H9 (cell line): ENCODE measurements around the gene TMC6. TPM values are rescaled to one million over a fixed set of nuclear protein-coding genes. Genes with fewer than 3 reads are reported as not detected.

Experiments
- DNase-seq: peaks from one replicate; pipeline ENCODE4 v3.0.0-alpha.2; 2017
- H2AFZ ChIP-seq: one replicate; pipeline ENCODE4 v1.6.1; 2013; ENCODE audit warnings: mild to moderate bottlenecking, low read length, control low read depth, moderate library complexity
- H2AK5ac ChIP-seq: 2 replicates; pipeline ENCODE4 v1.6.1; 2013; ENCODE audit warnings: low read length, control low read depth, mixed read lengths; ENCODE audit not compliant: insufficient read length
- H2BK120ac ChIP-seq: one replicate; pipeline ENCODE4 v1.6.1; 2013; ENCODE audit warnings: low read depth, mild to moderate bottlenecking, low read length, control low read depth, inconsistent platforms; ENCODE audit not compliant: poor library complexity, severe bottlenecking
- H2BK12ac ChIP-seq: 2 replicates; pipeline ENCODE4 v1.6.1; 2013; ENCODE audit warnings: low read length, control low read depth, mixed read lengths, low read depth; ENCODE audit not compliant: insufficient read length
- H2BK15ac ChIP-seq: 2 replicates; pipeline ENCODE4 v1.6.1; 2013; ENCODE audit warnings: low read depth, low read length, control low read depth
- H2BK20ac ChIP-seq: one replicate; pipeline ENCODE4 v1.6.1; 2013; ENCODE audit warnings: low read depth, mild to moderate bottlenecking, low read length, control low read depth, inconsistent platforms; ENCODE audit not compliant: poor library complexity, severe bottlenecking
- H2BK5ac ChIP-seq: 2 replicates; pipeline ENCODE4 v1.6.1; 2013; ENCODE audit warnings: low read length, control low read depth, mixed read lengths; ENCODE audit not compliant: insufficient read length
- H3K14ac ChIP-seq: 2 replicates; pipeline ENCODE4 v1.6.1; 2013; ENCODE audit warnings: low read length, control low read depth; ENCODE audit not compliant: insufficient read depth
- H3K18ac ChIP-seq: 2 replicates; pipeline ENCODE4 v1.6.1; 2013; ENCODE audit warnings: low read depth, mild to moderate bottlenecking, mixed read lengths, low read length, control low read depth; ENCODE audit not compliant: insufficient read length
- H3K23ac ChIP-seq: 2 replicates; pipeline ENCODE4 v1.6.1; 2013; ENCODE audit warnings: low read length, control low read depth, mixed read lengths, low read depth; ENCODE audit not compliant: insufficient read length
- H3K23me2 ChIP-seq: 2 replicates; pipeline ENCODE4 v1.6.1; 2013; ENCODE audit warnings: low read depth, mild to moderate bottlenecking, mixed read lengths, low read length, control low read depth; ENCODE audit not compliant: insufficient read length, poor library complexity, severe bottlenecking
- H3K27ac ChIP-seq: 2 replicates; pipeline ENCODE4 v1.5.1; 2013; ENCODE audit warnings: low read length, control low read depth, mixed read lengths, low read depth; ENCODE audit not compliant: insufficient read length
- H3K27me3 ChIP-seq: 2 replicates; pipeline ENCODE4 v1.6.1; 2013; ENCODE audit warnings: low read length, control low read depth, inconsistent platforms; ENCODE audit not compliant: insufficient read depth
- H3K4ac ChIP-seq: 2 replicates; pipeline ENCODE4 v1.6.1; 2013; ENCODE audit warnings: low read depth, mild to moderate bottlenecking, control low read depth, inconsistent platforms, low read length, moderate library complexity
- H3K4me1 ChIP-seq: 2 replicates; pipeline ENCODE4 v1.6.1; 2013; ENCODE audit warnings: low read length, control low read depth, inconsistent platforms; ENCODE audit not compliant: insufficient read depth
- H3K4me2 ChIP-seq: 2 replicates; pipeline ENCODE4 v1.6.1; 2013; ENCODE audit warnings: low read length, control low read depth, mixed read lengths; ENCODE audit not compliant: insufficient read length, insufficient read depth
- H3K56ac ChIP-seq: 2 replicates; pipeline ENCODE4 v1.6.1; 2013; ENCODE audit warnings: low read depth, mild to moderate bottlenecking, mixed read lengths, low read length, control low read depth; ENCODE audit not compliant: insufficient read length
- H3K79me1 ChIP-seq: 2 replicates; pipeline ENCODE4 v1.6.1; 2013; ENCODE audit warnings: low read depth, mild to moderate bottlenecking, moderate library complexity, low read length, control low read depth, inconsistent platforms; ENCODE audit not compliant: insufficient read depth, poor library complexity, severe bottlenecking
- H3K79me2 ChIP-seq: 2 replicates; pipeline ENCODE4 v1.6.1; 2013; ENCODE audit warnings: low read length, control low read depth, inconsistent platforms; ENCODE audit not compliant: insufficient read depth
- H3K9ac ChIP-seq: 2 replicates; pipeline ENCODE4 v1.6.1; 2013; ENCODE audit warnings: low read length, control low read depth, mixed read lengths; ENCODE audit not compliant: insufficient read length; ENCODE audit errors: extremely low read depth
- H3K9me3 ChIP-seq: one replicate; pipeline ENCODE4 v1.6.1; 2013; ENCODE audit warnings: low read depth, low read length, inconsistent platforms; ENCODE audit not compliant: control insufficient read depth
- H3T11ph ChIP-seq: one replicate; pipeline ENCODE4 v1.6.1; 2013; ENCODE audit warnings: mild to moderate bottlenecking, low read length, control low read depth, inconsistent platforms
- H4K20me1 ChIP-seq: one replicate; pipeline ENCODE4 v1.6.1; 2013; ENCODE audit not compliant: control insufficient read depth, insufficient read length, insufficient read depth
- H4K5ac ChIP-seq: 2 replicates; pipeline ENCODE4 v1.6.1; 2013; ENCODE audit warnings: low read depth, mild to moderate bottlenecking, mixed read lengths, low read length, control low read depth; ENCODE audit not compliant: insufficient read length
- H4K8ac ChIP-seq: replicated peaks from 2 replicates; pipeline ENCODE4 v1.6.1; 2013; ENCODE audit warnings: low read length, control low read depth, mixed read lengths, low read depth; ENCODE audit not compliant: insufficient read length
- H4K91ac ChIP-seq: 2 replicates; pipeline ENCODE4 v1.6.1; 2013; ENCODE audit warnings: low read depth, mild to moderate bottlenecking, moderate library complexity, mixed read lengths, low read length, control low read depth; ENCODE audit not compliant: insufficient read length
- H3K27ac Mint-ChIP-seq, 3 experiments: 2 replicates in 2 of 3; 3 replicates in 1 of 3; pipeline ENCODE4 v1.8.0; 2020 to 2021; ENCODE audit warnings: mixed read lengths in 3 of 3, mild to moderate bottlenecking in 1 of 3, moderate library complexity in 1 of 3
- H3K27me3 Mint-ChIP-seq: 2 replicates; pipeline ENCODE4 v1.8.0; 2021; ENCODE audit warnings: low read depth, mild to moderate bottlenecking, moderate library complexity, mixed read lengths
- H3K36me3 Mint-ChIP-seq, 3 experiments: 2 replicates in 2 of 3; 3 replicates in 1 of 3; pipeline ENCODE4 v1.8.0; 2020 to 2021; ENCODE audit warnings: low read depth in 3 of 3, mixed read lengths in 3 of 3; ENCODE audit not compliant: insufficient read depth in 1 of 3
- H3K4me1 Mint-ChIP-seq, 2 experiments: 2 replicates each; pipeline ENCODE4 v1.8.0; 2020; ENCODE audit warnings: mixed read lengths in 2 of 2
- H3K4me3 Mint-ChIP-seq, 2 experiments: 2 replicates in 1 of 2; 3 replicates in 1 of 2; pipeline ENCODE4 v1.8.0; 2020 to 2021; ENCODE audit warnings: mild to moderate bottlenecking in 2 of 2, mixed read lengths in 2 of 2, moderate library complexity in 1 of 2
- H3K9me3 Mint-ChIP-seq, 2 experiments: 2 replicates in 1 of 2; 3 replicates in 1 of 2; pipeline ENCODE4 v1.8.0; 2020; ENCODE audit warnings: mild to moderate bottlenecking in 2 of 2, mixed read lengths in 2 of 2, moderate library complexity in 1 of 2
- WGBS: extraction: QIAGEN DNeasy Blood & Tissue Kit; methylation state at CpG from one replicate; pipeline ENCODE4 v1.1.7; 2013; ENCODE audit warnings: missing lambda C conversion rate, low lambda C conversion rate, mixed read lengths; ENCODE audit not compliant: insufficient read length; ENCODE audit errors: extremely low coverage; 5-methylcytosine and 5-hydroxymethylcytosine counted together
- total RNA-seq: library from RNA; stranded (reverse); gene quantifications from 2 replicates; pipeline ENCODE4 v1.2.1, GENCODE V29; 2021
- TF ChIP-seq, protein P1 (sequence below): fragments of 200-600 bp; sonication (generic); conservative IDR thresholded peaks from 3 replicates; pipeline ENCODE4 v1.8.0; 2021; ENCODE audit warnings: antibody characterized with exemption, mild to moderate bottlenecking

TMC6 gene
- total RNA-seq, 1 experiment from 2014 or later = 86.8 TPM

DNA sequence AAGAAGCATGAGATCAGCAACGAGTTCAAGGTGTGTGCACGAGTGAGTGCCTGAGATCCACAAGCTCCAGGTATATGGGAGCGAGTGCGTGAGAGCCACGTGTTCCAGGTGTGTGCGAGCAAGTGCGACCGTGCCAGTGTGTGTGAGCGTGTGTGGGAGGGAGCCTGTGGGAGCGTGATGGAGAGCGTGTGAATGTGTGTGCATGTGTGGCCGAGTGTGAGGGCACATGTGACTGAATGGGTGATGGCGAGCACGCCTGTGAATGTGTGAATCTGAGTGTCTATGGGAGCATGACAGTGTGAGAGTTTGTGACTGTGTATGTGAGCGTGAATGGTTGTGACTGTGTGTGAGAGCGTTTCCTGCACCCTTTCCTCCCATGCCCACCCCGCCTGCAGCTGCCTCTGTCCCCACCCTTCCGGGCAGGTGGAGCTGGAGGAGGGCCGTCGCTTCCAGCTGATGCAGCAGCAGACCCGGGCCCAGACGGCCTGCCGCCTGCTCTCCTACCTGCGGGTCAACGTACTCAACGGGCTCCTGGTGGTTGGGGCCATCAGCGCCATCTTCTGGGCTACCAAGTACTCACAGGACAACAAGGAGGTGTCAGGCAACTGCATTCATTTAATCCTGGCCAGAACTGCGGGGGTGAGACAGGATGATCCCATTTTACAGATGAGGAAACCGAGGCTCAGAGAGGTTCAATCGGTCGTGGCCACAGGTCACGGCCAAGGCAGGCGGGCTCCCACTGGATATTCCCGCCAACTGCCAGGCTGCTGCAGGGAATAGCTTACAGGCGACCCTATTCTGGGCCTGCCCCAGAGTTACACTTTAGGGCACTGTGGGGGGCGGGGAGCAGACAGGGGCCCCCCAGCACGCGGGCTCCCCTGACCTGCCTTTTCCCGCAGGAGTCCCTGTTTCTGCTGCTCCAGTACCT lies 5.7 kb upstream of the TMC6 start:
- Histone ChIP-seq H2BK15ac (no peak overlapping the region), H3K79me2 (no peaks in the 10 kb centered on the region), H4K8ac (no peak overlapping the region), H3K9ac (no peak overlapping the region), H4K20me1 (no peaks in the 10 kb centered on the region), H3K4me2 (no peak overlapping the region), H4K5ac (no peak overlapping the region), H3K4ac (no peak overlapping the region), H3K4me1 (peaks cover 12% of the 10 kb centered on the region; the same call in 1 of the 2 replicates), H3K27me3 (no peaks in the 10 kb centered on the region; the same call in 1 of the 2 replicates), H2BK120ac (no peak overlapping the region), H2AK5ac (no peak overlapping the region), H4K91ac (no peak overlapping the region), H3K9me3 (no peaks in the 10 kb centered on the region), H3T11ph (no peak overlapping the region), H2BK5ac (no peak overlapping the region), H2BK20ac (no peak overlapping the region), H3K27ac (no peak overlapping the region), H3K79me1 (no peaks in the 10 kb centered on the region), H3K23ac (no peak overlapping the region), H3K14ac (no peak overlapping the region; the same call in 1 of the 2 replicates), H3K18ac (peak overlapping the region; percentile 1), H2AFZ (no peak overlapping the region), H2BK12ac (no peak overlapping the region), H3K56ac (no peak overlapping the region), H3K23me2 (no peaks in the 10 kb centered on the region)
- Mint-ChIP-seq H3K27ac (no peak overlapping the region), H3K27me3 (peaks cover 23% of the 10 kb centered on the region), H3K9me3 (no peaks in the 10 kb centered on the region; a peak in 2 of 5 replicates), H3K4me3 (peak overlapping the region in 1 of 2 experiments; percentile 8; a peak in 1 of 5 replicates), H3K36me3 (no peaks in the 10 kb centered on the region), H3K4me1 (peaks cover 22 to 28% of the 10 kb centered on the region in 2 experiments)
- TF ChIP-seq, protein P1, sequence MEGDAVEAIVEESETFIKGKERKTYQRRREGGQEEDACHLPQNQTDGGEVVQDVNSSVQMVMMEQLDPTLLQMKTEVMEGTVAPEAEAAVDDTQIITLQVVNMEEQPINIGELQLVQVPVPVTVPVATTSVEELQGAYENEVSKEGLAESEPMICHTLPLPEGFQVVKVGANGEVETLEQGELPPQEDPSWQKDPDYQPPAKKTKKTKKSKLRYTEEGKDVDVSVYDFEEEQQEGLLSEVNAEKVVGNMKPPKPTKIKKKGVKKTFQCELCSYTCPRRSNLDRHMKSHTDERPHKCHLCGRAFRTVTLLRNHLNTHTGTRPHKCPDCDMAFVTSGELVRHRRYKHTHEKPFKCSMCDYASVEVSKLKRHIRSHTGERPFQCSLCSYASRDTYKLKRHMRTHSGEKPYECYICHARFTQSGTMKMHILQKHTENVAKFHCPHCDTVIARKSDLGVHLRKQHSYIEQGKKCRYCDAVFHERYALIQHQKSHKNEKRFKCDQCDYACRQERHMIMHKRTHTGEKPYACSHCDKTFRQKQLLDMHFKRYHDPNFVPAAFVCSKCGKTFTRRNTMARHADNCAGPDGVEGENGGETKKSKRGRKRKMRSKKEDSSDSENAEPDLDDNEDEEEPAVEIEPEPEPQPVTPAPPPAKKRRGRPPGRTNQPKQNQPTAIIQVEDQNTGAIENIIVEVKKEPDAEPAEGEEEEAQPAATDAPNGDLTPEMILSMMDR = peak; percentile 79
- DNase-seq = peak; percentile 96
- WGBS = no CpG with 5 or more reads among the region's 39 CpGs
